ENCODE data around the gene ZNF691. TPM values are rescaled to one million over a fixed set of nuclear protein-coding genes. Genes with fewer than 3 reads are reported as not detected.

ZNF691 gene
- polyA plus RNA-seq, 1 of the 3 experiments (the other 2 are of a cell fraction): 7.2 TPM

GRCh38 chr1:42806171-42806570, 40.2 kb upstream of the ZNF691 start:
- H3K4me1 ChIP-seq (ENCODE audit: control insufficient read depth in 1 of 2, insufficient read depth in 2 of 2, low read depth in 1 of 2, low read length in 1 of 2): peaks cover 0 to under 1% of the 10 kb centered on the region in 2 experiments; a peak in 1 of 4 replicates
- H3K27ac ChIP-seq (ENCODE audit: low read depth in 2 of 2, low read length in 1 of 2): no peak overlapping the region
- H3K9me2 ChIP-seq: no peaks in the 10 kb centered on the region
- peaks cover 0 to 4% of the 10 kb centered on the region in 2 experiments for H3K36me3 ChIP-seq (replicated peaks in 1 of 2; ENCODE audit: control insufficient read depth in 1 of 2, insufficient read depth in 2 of 2, low read length in 1 of 2)
- H3K9ac ChIP-seq: no peak overlapping the region
- H3F3A ChIP-seq (replicated peaks; ENCODE audit: insufficient read depth): no peaks in the 10 kb centered on the region
- no peaks in the 10 kb centered on the region for H4K20me1 ChIP-seq (ENCODE audit: insufficient read depth)
- H3K4me3 ChIP-seq (ENCODE audit: low read depth in 2 of 2, low read length in 1 of 2): no peak overlapping the region
- POLR2A ChIA-PET: no interaction called here
- H3K27me3 ChIP-seq (ENCODE audit: insufficient read depth): no peaks in the 10 kb centered on the region
- H3K9me3 ChIP-seq: no peaks in the 10 kb centered on the region
- DNase-seq: no peak
- no peak overlapping the region for H2AFZ ChIP-seq (ENCODE audit: low read depth)
- no peak overlapping the region for H3K4me2 ChIP-seq
- TF ChIP-seq IRF3 (IDR thresholded peaks at IDR 0.05; ENCODE audit: low read depth, low read length) (no peak), YY1 (IDR thresholded peaks at IDR 0.05; ENCODE audit: low read depth) (no peak), NRF1 (IDR thresholded peaks at IDR 0.05; ENCODE audit: low read depth, low read length) (no peak), GABPA (IDR thresholded peaks at IDR 0.05; ENCODE audit: low read depth) (no peak), RFX5 (IDR thresholded peaks at IDR 0.05; ENCODE audit: low read length) (no peak), FOXJ3 (CRISPR knock-in tag; IDR thresholded peaks at IDR 0.05) (no peak), CHD2 (IDR thresholded peaks at IDR 0.05; ENCODE audit: low read length, partially characterized antibody) (no peak), GATA2 (CRISPR knock-in tag; IDR thresholded peaks at IDR 0.05) (no peak), POLR2AphosphoS5 (IDR thresholded peaks at IDR 0.05; ENCODE audit: low read depth, low read length) (no peak), TAF1 (IDR thresholded peaks at IDR 0.05; ENCODE audit: borderline replicate concordance, low read depth, low read length) (no peak)
- TF ChIP-seq, protein P1, sequence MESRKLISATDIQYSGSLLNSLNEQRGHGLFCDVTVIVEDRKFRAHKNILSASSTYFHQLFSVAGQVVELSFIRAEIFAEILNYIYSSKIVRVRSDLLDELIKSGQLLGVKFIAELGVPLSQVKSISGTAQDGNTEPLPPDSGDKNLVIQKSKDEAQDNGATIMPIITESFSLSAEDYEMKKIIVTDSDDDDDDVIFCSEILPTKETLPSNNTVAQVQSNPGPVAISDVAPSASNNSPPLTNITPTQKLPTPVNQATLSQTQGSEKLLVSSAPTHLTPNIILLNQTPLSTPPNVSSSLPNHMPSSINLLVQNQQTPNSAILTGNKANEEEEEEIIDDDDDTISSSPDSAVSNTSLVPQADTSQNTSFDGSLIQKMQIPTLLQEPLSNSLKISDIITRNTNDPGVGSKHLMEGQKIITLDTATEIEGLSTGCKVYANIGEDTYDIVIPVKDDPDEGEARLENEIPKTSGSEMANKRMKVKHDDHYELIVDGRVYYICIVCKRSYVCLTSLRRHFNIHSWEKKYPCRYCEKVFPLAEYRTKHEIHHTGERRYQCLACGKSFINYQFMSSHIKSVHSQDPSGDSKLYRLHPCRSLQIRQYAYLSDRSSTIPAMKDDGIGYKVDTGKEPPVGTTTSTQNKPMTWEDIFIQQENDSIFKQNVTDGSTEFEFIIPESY (IDR thresholded peaks at IDR 0.05; ENCODE audit: borderline replicate concordance, low read depth): no peak
- H3K79me2 ChIP-seq (ENCODE audit: insufficient read depth): no peaks in the 10 kb centered on the region
- CTCF ChIA-PET: interaction anchor here (1.0 to 7.8 kb wide), 4 partner anchors 10 to 107 kb away, joined by 3 to 26 read pairs (median 6); no protein-coding TSS in a partner anchor

DNA sequence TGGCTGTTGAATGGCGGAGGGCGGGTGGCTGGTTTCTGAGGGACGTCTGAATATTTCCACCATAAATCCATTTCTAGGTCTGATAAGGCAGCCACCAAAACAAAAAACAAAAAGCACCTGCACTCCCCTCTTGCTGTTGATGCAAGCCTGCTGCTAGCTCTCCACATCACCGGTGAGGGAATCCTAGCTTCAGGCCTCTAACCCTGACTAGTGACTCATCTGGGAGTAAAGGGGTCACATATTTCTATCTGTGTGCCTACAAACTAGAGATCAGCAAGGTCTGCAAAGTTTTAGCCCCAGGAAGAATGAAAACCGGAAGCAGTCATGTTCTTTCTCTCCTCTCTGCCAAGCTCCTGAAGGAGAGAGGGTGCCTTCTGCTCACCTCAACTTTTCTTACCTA, 39.8 kb upstream of the ZNF691 start:
- no peaks in the 10 kb centered on the region for H3K9me2 ChIP-seq
- no peak overlapping the region for H2AFZ ChIP-seq (ENCODE audit: low read depth)
- no peak overlapping the region for H3K4me2 ChIP-seq
- no peak overlapping the region for H3K27ac ChIP-seq (ENCODE audit: low read depth in 2 of 2, low read length in 1 of 2)
- ChIA-PET CTCF (interaction anchor here (1.0 to 7.8 kb wide), 4 partner anchors 9 to 107 kb away, joined by 3 to 26 read pairs (median 6); no protein-coding TSS in a partner anchor), POLR2A (no interaction called here)
- H3K4me1 ChIP-seq (ENCODE audit: control insufficient read depth in 1 of 2, insufficient read depth in 2 of 2, low read depth in 1 of 2, low read length in 1 of 2): peaks cover 0 to 2% of the 10 kb centered on the region in 2 experiments; a peak in 1 of 4 replicates
- 94% methylated on average over 5 of the region's 5 CpGs for WGBS (ENCODE audit: low lambda C conversion rate)
- no peaks in the 10 kb centered on the region for H3K27me3 ChIP-seq (ENCODE audit: insufficient read depth)
- H3K79me2 ChIP-seq (ENCODE audit: insufficient read depth): no peaks in the 10 kb centered on the region
- no peak overlapping the region for H3K9ac ChIP-seq
- DNase-seq: no peak
- no peaks in the 10 kb centered on the region for H3F3A ChIP-seq (replicated peaks; ENCODE audit: insufficient read depth)
- H3K4me3 ChIP-seq (ENCODE audit: low read depth in 2 of 2, low read length in 1 of 2): no peak overlapping the region
- H3K9me3 ChIP-seq: no peaks in the 10 kb centered on the region
- H4K20me1 ChIP-seq (ENCODE audit: insufficient read depth): no peaks in the 10 kb centered on the region
- peaks cover 0 to 5% of the 10 kb centered on the region in 2 experiments for H3K36me3 ChIP-seq (replicated peaks in 1 of 2; ENCODE audit: control insufficient read depth in 1 of 2, insufficient read depth in 2 of 2, low read length in 1 of 2)
- TF ChIP-seq PBX3 (IDR thresholded peaks at IDR 0.05) (no peak), GATA2 (CRISPR knock-in tag; IDR thresholded peaks at IDR 0.05) (no peak), CTCF (IDR thresholded peaks at IDR 0.05) (no peak), CHD2 (IDR thresholded peaks at IDR 0.05; ENCODE audit: low read length, partially characterized antibody) (no peak), EZH2phosphoT487 (IDR thresholded peaks at IDR 0.05; ENCODE audit: borderline replicate concordance, low read depth) (no peak), RAD21 (IDR thresholded peaks at IDR 0.05; ENCODE audit: low read length) (no peak), FOSL2 (IDR thresholded peaks at IDR 0.05; ENCODE audit: borderline replicate concordance, low read depth) (no peak), FOXJ3 (CRISPR knock-in tag; IDR thresholded peaks at IDR 0.05) (no peak), TEAD4 (IDR thresholded peaks at IDR 0.05; ENCODE audit: borderline replicate concordance, insufficient read depth) (no peak), TCF12 (IDR thresholded peaks at IDR 0.05) (no peak), MEF2A (IDR thresholded peaks at IDR 0.05; ENCODE audit: borderline replicate concordance, low read depth) (no peak), TAF1 (IDR thresholded peaks at IDR 0.05; ENCODE audit: borderline replicate concordance, low read depth, low read length) (no peak), ELF1 (IDR thresholded peaks at IDR 0.05) (no peak), YY1 (IDR thresholded peaks at IDR 0.05; ENCODE audit: low read depth) (no peak), MXI1 (IDR thresholded peaks at IDR 0.05; ENCODE audit: low read depth, low read length) (no peak), NRF1 (IDR thresholded peaks at IDR 0.05; ENCODE audit: low read depth, low read length) (no peak)
- TF ChIP-seq, protein P2, sequence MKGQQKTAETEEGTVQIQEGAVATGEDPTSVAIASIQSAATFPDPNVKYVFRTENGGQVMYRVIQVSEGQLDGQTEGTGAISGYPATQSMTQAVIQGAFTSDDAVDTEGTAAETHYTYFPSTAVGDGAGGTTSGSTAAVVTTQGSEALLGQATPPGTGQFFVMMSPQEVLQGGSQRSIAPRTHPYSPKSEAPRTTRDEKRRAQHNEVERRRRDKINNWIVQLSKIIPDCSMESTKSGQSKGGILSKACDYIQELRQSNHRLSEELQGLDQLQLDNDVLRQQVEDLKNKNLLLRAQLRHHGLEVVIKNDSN (IDR thresholded peaks at IDR 0.05; ENCODE audit: borderline replicate concordance, low read depth): no peak
